IMR-90 (cell line): ENCODE data around the gene SLC39A11. TPM values are rescaled to one million over a fixed set of nuclear protein-coding genes. Genes with fewer than 3 reads are reported as not detected.

Experiments
- ATAC-seq: fragments of 200-7000 bp; cut with Tn5 transposase; 2 replicates; pipeline ENCODE4 v1.9.1; 2020; ENCODE audit warnings: low read depth, mild to moderate bottlenecking, moderate library complexity
- BruUV-seq: library from RNA; stranded (reverse); fragments of 400-500 nt; replicated peaks from 2 replicates; lab custom pipeline; 2021; lab: Mats Ljungman, UMichigan
- CTCF ChIA-PET: fragments of 300-600 bp; formaldehyde crosslinking; extraction: SDS; loops from one replicate; lab custom pipeline; 2021; ENCODE audit warnings: antibody characterized with exemption; lab: Yijun Ruan, JAX
- POLR2A ChIA-PET: fragments of 300-600 bp; sonication (Branson Sonifier 250); formaldehyde crosslinking; loops from one replicate; lab custom pipeline; 2022; ENCODE audit warnings: antibody characterized with exemption; ENCODE audit not compliant: unreplicated experiment; lab: Charles Lee
- DNase-seq: peaks from one replicate; pipeline ENCODE4 v3.0.0; 2013
- H2AFZ ChIP-seq: replicated peaks from 2 replicates; pipeline ENCODE3; 2013; ENCODE audit warnings: low read length, mild to moderate bottlenecking; ENCODE audit not compliant: poor library complexity
- H2AK5ac ChIP-seq: 2 replicates; pipeline ENCODE4 v1.6.1; 2013; ENCODE audit warnings: low read depth, low read length, inconsistent platforms
- H2AK9ac ChIP-seq: replicated peaks from 2 replicates; pipeline ENCODE3; 2013; ENCODE audit warnings: mild to moderate bottlenecking, low read depth, low read length, moderate library complexity; ENCODE audit not compliant: poor library complexity
- H2BK120ac ChIP-seq: 2 replicates; pipeline ENCODE4 v1.6.1; 2013; ENCODE audit warnings: low read depth, low read length, inconsistent platforms
- H2BK15ac ChIP-seq: 3 replicates; pipeline ENCODE4 v1.6.1; 2013; ENCODE audit warnings: low read depth, low read length, inconsistent platforms
- H2BK20ac ChIP-seq: 2 replicates; pipeline ENCODE4 v1.6.1; 2013; ENCODE audit warnings: low read depth, mild to moderate bottlenecking, inconsistent platforms, low read length, moderate library complexity
- H2BK5ac ChIP-seq: 2 replicates; pipeline ENCODE4 v1.6.1; 2013; ENCODE audit warnings: mild to moderate bottlenecking, low read depth, low read length, inconsistent platforms; ENCODE audit not compliant: poor library complexity, severe bottlenecking
- H3K14ac ChIP-seq: replicated peaks from 2 replicates; pipeline ENCODE4 v1.6.1; 2013; ENCODE audit warnings: low read depth, low read length, inconsistent platforms
- H3K18ac ChIP-seq: 2 replicates; pipeline ENCODE4 v1.6.1; 2013; ENCODE audit warnings: low read depth, low read length, control low read depth
- H3K23ac ChIP-seq: 2 replicates; pipeline ENCODE4 v1.6.1; 2013; ENCODE audit warnings: low read depth, low read length, inconsistent platforms
- H3K27ac ChIP-seq: 2 replicates; pipeline ENCODE4 v1.5.1; 2013; ENCODE audit warnings: mild to moderate bottlenecking, control low read depth, low read length; ENCODE audit not compliant: insufficient read depth
- H3K27me3 ChIP-seq: 2 replicates; pipeline ENCODE4 v1.6.1; 2013; ENCODE audit warnings: low read length; ENCODE audit not compliant: control insufficient read depth, insufficient read depth
- H3K36me3 ChIP-seq: 2 replicates; pipeline ENCODE4 v1.6.1; 2013; ENCODE audit warnings: low read length, mixed read lengths; ENCODE audit not compliant: control insufficient read depth, insufficient read depth
- H3K4ac ChIP-seq: 2 replicates; pipeline ENCODE4 v1.6.1; 2013; ENCODE audit warnings: low read depth, low read length, inconsistent platforms
- H3K4me1 ChIP-seq: 2 replicates; pipeline ENCODE4 v1.6.1; 2013; ENCODE audit warnings: low read length, mixed read lengths; ENCODE audit not compliant: control insufficient read depth, insufficient read depth
- H3K4me2 ChIP-seq: 2 replicates; pipeline ENCODE4 v1.6.1; 2013; ENCODE audit warnings: low read depth, mild to moderate bottlenecking, control low read depth, low read length, moderate library complexity
- H3K4me3 ChIP-seq: 2 replicates; pipeline ENCODE4 v1.5.1; 2013; ENCODE audit warnings: low read depth, mild to moderate bottlenecking, control low read depth, low read length, moderate library complexity; ENCODE audit not compliant: insufficient read depth
- H3K56ac ChIP-seq: 2 replicates; pipeline ENCODE4 v1.6.1; 2013; ENCODE audit warnings: low read length, inconsistent platforms; ENCODE audit not compliant: insufficient read depth; ENCODE audit errors: extremely low read depth
- H3K79me1 ChIP-seq, 2 experiments: 2 replicates each; pipeline ENCODE4 v1.6.1; 2013; ENCODE audit warnings: low read length in 2 of 2, inconsistent platforms in 1 of 2, low read depth in 1 of 2
- H3K9ac ChIP-seq: 2 replicates; pipeline ENCODE4 v1.6.1; 2013; ENCODE audit warnings: low read depth, low read length, control low read depth
- H3K9me1 ChIP-seq: 2 replicates; pipeline ENCODE4 v1.6.1; 2013; ENCODE audit warnings: low read length, inconsistent platforms; ENCODE audit not compliant: insufficient read depth
- H3K9me3 ChIP-seq: 2 replicates; pipeline ENCODE4 v1.6.1; 2013; ENCODE audit warnings: low read length; ENCODE audit not compliant: control insufficient read depth, insufficient read depth
- H4K20me1 ChIP-seq: 2 replicates; pipeline ENCODE4 v1.6.1; 2013; ENCODE audit warnings: low read length, inconsistent platforms; ENCODE audit not compliant: insufficient read depth
- H4K5ac ChIP-seq: 2 replicates; pipeline ENCODE4 v1.6.1; 2013; ENCODE audit warnings: mild to moderate bottlenecking, low read depth, low read length, control low read depth
- H4K8ac ChIP-seq, 2 experiments: 2 replicates each; pipeline ENCODE4 v1.6.1; 2013; ENCODE audit warnings: low read depth in 2 of 2, low read length in 2 of 2, control low read depth in 1 of 2, inconsistent platforms in 1 of 2
- H4K91ac ChIP-seq: 2 replicates; pipeline ENCODE4 v1.6.1; 2013; ENCODE audit warnings: low read depth, low read length, inconsistent platforms; ENCODE audit not compliant: insufficient read depth
- CHD1 ChIP-seq: IDR thresholded peaks from 2 replicates; pipeline ENCODE4 v1.6.1; 2012; ENCODE audit warnings: low read depth, low read length, improper control_type of control experiment
- ELK1 ChIP-seq: fragments of 150-350 bp; IDR thresholded peaks from 2 replicates; pipeline ENCODE4 v1.6.1; 2016; ENCODE audit warnings: low read depth, mild to moderate bottlenecking, low read length, moderate library complexity, borderline replicate concordance
- MAFK ChIP-seq: IDR thresholded peaks from 2 replicates; pipeline ENCODE4 v1.6.1; 2012; ENCODE audit warnings: low read depth, low read length, improper control_type of control experiment
- MXI1 ChIP-seq: IDR thresholded peaks from 2 replicates; pipeline ENCODE4 v1.6.1; 2012; ENCODE audit warnings: low read depth, mild to moderate bottlenecking, low read length, moderate library complexity, borderline replicate concordance
- NFE2L2 ChIP-seq: fragments of 150-350 bp; IDR thresholded peaks from 2 replicates; pipeline ENCODE4 v1.6.1; 2016; ENCODE audit warnings: low read depth, mild to moderate bottlenecking, low read length
- RAD21 ChIP-seq: IDR thresholded peaks from 2 replicates; pipeline ENCODE4 v1.6.1; 2012; ENCODE audit warnings: low read length, improper control_type of control experiment
- RCOR1 ChIP-seq: IDR thresholded peaks from 2 replicates; pipeline ENCODE4 v1.6.1; 2012; ENCODE audit warnings: mild to moderate bottlenecking, low read length, improper control_type of control experiment; ENCODE audit not compliant: insufficient replicate concordance
- WGBS, 2 experiments: methylation state at CpG; one replicate each; pipeline versions ENCODE4 v1.1.5 to v1.1.7; 2013; ENCODE audit warnings: missing lambda C conversion rate in 2 of 2; ENCODE audit not compliant: insufficient read length in 1 of 2; ENCODE audit errors: extremely low coverage in 2 of 2; 5-methylcytosine and 5-hydroxymethylcytosine counted together
- dilution Hi-C: fragments of 300-500 bp; cut with HindIII; formaldehyde crosslinking; loops from one replicate; pipeline ENCODE4 v1.14.3; 2018; ENCODE audit warnings: low sequenced_read_pairs; ENCODE audit not compliant: unreplicated experiment
- in situ Hi-C: fragments of 300-500 bp; cut with MboI; formaldehyde crosslinking; loops from 3 replicates; pipeline ENCODE4 v1.14.3; 2019; ENCODE audit warnings: low sequenced_read_pairs, inconsistent platforms, mixed read lengths
- intact Hi-C: fragments of 100-400 bp; cut with micrococcal nuclease; formaldehyde crosslinking; loops from 2 replicates; pipeline ENCODE4 v1.10.0; 2022
- polyA plus RNA-seq, 3 experiments: library from polyadenylated mRNA; depleted of rRNA; stranded (reverse); fragments of >200 nt; gene quantifications; 2 replicates each; pipeline ENCODE4 v1.2.3, GENCODE V29; 2012; ENCODE audit warnings: low replicate concordance in 1 of 3
- total RNA-seq: library from RNA; depleted of rRNA; stranded (reverse); fragments of >200 nt; gene quantifications from 2 replicates; pipeline ENCODE4 v1.2.3, GENCODE V29; 2012
- TF ChIP-seq, protein P1 (sequence below): conservative IDR thresholded peaks from 2 replicates; pipeline ENCODE4 v1.5.1; 2012; ENCODE audit warnings: mild to moderate bottlenecking, low read depth, low read length, improper control_type of control experiment
- TF ChIP-seq, protein P2 (sequence below): fragments of 150-350 bp; IDR thresholded peaks from 2 replicates; pipeline ENCODE4 v1.6.1; 2017; ENCODE audit warnings: mild to moderate bottlenecking, antibody characterized with exemption, low read length, low read depth

Gene SLC39A11
- total and polyA plus RNA-seq, 2 of the 4 experiments (the other 2 are of a cell fraction), result 8.8 to 14.3 TPM

GRCh38 chr17:72795941-72796340 is 296.5 kb downstream of the SLC39A11 start:
- no peak overlapping the region for H2AK5ac ChIP-seq
- DNase-seq (no peak), ATAC-seq (no peak)
- H3K56ac ChIP-seq, result no peak overlapping the region
- H3K14ac ChIP-seq, result no peak overlapping the region
- H3K9ac ChIP-seq, result no peak overlapping the region
- H3K4ac ChIP-seq, result no peak overlapping the region
- H2BK20ac ChIP-seq, result no peak overlapping the region
- peaks cover 20% of the 10 kb centered on the region for H3K9me3 ChIP-seq
- no peak overlapping the region for H2BK15ac ChIP-seq
- BruUV-seq, result no TSS peak
- dilution Hi-C loops (no loop called here), in situ Hi-C loops (no loop called here), intact Hi-C loops (no loop called here)
- no peaks in the 10 kb centered on the region for H3K4me1 ChIP-seq
- no peak overlapping the region for H3K18ac ChIP-seq
- CTCF ChIA-PET, result no interaction called here
- no peak overlapping the region for H2AFZ ChIP-seq
- TF ChIP-seq, protein P1, sequence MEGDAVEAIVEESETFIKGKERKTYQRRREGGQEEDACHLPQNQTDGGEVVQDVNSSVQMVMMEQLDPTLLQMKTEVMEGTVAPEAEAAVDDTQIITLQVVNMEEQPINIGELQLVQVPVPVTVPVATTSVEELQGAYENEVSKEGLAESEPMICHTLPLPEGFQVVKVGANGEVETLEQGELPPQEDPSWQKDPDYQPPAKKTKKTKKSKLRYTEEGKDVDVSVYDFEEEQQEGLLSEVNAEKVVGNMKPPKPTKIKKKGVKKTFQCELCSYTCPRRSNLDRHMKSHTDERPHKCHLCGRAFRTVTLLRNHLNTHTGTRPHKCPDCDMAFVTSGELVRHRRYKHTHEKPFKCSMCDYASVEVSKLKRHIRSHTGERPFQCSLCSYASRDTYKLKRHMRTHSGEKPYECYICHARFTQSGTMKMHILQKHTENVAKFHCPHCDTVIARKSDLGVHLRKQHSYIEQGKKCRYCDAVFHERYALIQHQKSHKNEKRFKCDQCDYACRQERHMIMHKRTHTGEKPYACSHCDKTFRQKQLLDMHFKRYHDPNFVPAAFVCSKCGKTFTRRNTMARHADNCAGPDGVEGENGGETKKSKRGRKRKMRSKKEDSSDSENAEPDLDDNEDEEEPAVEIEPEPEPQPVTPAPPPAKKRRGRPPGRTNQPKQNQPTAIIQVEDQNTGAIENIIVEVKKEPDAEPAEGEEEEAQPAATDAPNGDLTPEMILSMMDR, result no peak
- TF ChIP-seq NFE2L2, result no peak
- no peak for TF ChIP-seq MAFK
- no peak for TF ChIP-seq ELK1
- no peak for TF ChIP-seq CHD1
- TF ChIP-seq RCOR1, result no peak
- no peak for TF ChIP-seq MXI1
- TF ChIP-seq, protein P2, sequence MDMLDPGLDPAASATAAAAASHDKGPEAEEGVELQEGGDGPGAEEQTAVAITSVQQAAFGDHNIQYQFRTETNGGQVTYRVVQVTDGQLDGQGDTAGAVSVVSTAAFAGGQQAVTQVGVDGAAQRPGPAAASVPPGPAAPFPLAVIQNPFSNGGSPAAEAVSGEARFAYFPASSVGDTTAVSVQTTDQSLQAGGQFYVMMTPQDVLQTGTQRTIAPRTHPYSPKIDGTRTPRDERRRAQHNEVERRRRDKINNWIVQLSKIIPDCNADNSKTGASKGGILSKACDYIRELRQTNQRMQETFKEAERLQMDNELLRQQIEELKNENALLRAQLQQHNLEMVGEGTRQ, result no peak
- no peak for TF ChIP-seq RAD21
- H3K9me1 ChIP-seq, result no peaks in the 10 kb centered on the region
- no peak overlapping the region for H4K5ac ChIP-seq
- no peaks in the 10 kb centered on the region for H3K27me3 ChIP-seq
- no peak overlapping the region for H3K4me2 ChIP-seq
- no peak overlapping the region for H3K4me3 ChIP-seq
- H4K20me1 ChIP-seq, result no peaks in the 10 kb centered on the region
- no peak overlapping the region for H3K27ac ChIP-seq
- no peak overlapping the region for H2AK9ac ChIP-seq
- H2BK120ac ChIP-seq, result no peak overlapping the region
- POLR2A ChIA-PET, result no interaction called here
- H3K23ac ChIP-seq, result no peak overlapping the region
- no peak overlapping the region for H4K8ac ChIP-seq
- no peaks in the 10 kb centered on the region for H3K36me3 ChIP-seq
- H2BK5ac ChIP-seq, result no peak overlapping the region
- WGBS, 2 experiments, result no CpG with 5 or more reads among the region's 5 CpGs
- H3K79me1 ChIP-seq, result no peaks in the 10 kb centered on the region
- no peak overlapping the region for H4K91ac ChIP-seq
